Globus pallidus (tissue), 1 donor: ENCODE measurements around the gene TGFBR2.

Experiments
- DNase-seq: peaks from one replicate; pipeline ENCODE4 v3.0.0-alpha.2; 2015; ENCODE audit warnings: low spot score

TGFBR2 gene

GRCh38 chr3:30637310-30638219 is 31.2 kb downstream of the TGFBR2 start:
- no peak for DNase-seq

- no peak for DNase-seq
Observed at GRCh38 chr3:30638685-30639412, 32.4 kb downstream of the TGFBR2 start.

- DNase-seq, result no peak
Observed at GRCh38 chr3:30639937-30640336, 33.5 kb downstream of the TGFBR2 start.

GRCh38 chr3:30640851-30641250 is 34.5 kb downstream of the TGFBR2 start:
- DNase-seq, result no peak

- no peak for DNase-seq
Observed at GRCh38 chr3:30641416-30642251, 35.2 kb downstream of the TGFBR2 start.

GRCh38 chr3:30642849-30643361 is 36.5 kb downstream of the TGFBR2 start:
- DNase-seq, result no peak

GRCh38 chr3:30643763-30644462 is 37.5 kb downstream of the TGFBR2 start:
- no peak for DNase-seq

- no peak for DNase-seq
Observed at GRCh38 chr3:30644615-30645014, 38.2 kb downstream of the TGFBR2 start.

GRCh38 chr3:30645077-30645476 is 38.7 kb downstream of the TGFBR2 start:
- no peak for DNase-seq

- no peak for DNase-seq
Observed at GRCh38 chr3:30646181-30646876, 39.9 kb downstream of the TGFBR2 start.

GRCh38 chr3:30646961-30647752 is 40.8 kb downstream of the TGFBR2 start:
- no peak for DNase-seq

- no peak for DNase-seq
Observed at GRCh38 chr3:30648670-30649357, 42.4 kb downstream of the TGFBR2 start.

- DNase-seq, result peak; percentile 56
Observed at GRCh38 chr3:30649572-30650318, 43.3 kb downstream of the TGFBR2 start.

GRCh38 chr3:30650348-30650995 is 44.1 kb downstream of the TGFBR2 start:
- DNase-seq, result no peak

- DNase-seq, result no peak
Observed at GRCh38 chr3:30654269-30654668, 47.9 kb downstream of the TGFBR2 start.

- DNase-seq, result no peak
Observed at GRCh38 chr3:30655187-30655812, 48.9 kb downstream of the TGFBR2 start.

GRCh38 chr3:30656624-30657141 is 50.3 kb downstream of the TGFBR2 start:
- DNase-seq, result no peak
